ENCODE results near the gene PDE10A. TPM values are rescaled to one million over a fixed set of nuclear protein-coding genes. Genes with fewer than 3 reads are reported as not detected.
"Not testable (repeated sequence)": the region's sequence is repeated elsewhere in the genome, so short reads cannot be mapped to it uniquely, and the experiment has no call there.

The PDE10A gene
- total RNA-seq, 4 donors from 2014 or later: 3.5 to 10.0 (median 6.2) TPM

DNA sequence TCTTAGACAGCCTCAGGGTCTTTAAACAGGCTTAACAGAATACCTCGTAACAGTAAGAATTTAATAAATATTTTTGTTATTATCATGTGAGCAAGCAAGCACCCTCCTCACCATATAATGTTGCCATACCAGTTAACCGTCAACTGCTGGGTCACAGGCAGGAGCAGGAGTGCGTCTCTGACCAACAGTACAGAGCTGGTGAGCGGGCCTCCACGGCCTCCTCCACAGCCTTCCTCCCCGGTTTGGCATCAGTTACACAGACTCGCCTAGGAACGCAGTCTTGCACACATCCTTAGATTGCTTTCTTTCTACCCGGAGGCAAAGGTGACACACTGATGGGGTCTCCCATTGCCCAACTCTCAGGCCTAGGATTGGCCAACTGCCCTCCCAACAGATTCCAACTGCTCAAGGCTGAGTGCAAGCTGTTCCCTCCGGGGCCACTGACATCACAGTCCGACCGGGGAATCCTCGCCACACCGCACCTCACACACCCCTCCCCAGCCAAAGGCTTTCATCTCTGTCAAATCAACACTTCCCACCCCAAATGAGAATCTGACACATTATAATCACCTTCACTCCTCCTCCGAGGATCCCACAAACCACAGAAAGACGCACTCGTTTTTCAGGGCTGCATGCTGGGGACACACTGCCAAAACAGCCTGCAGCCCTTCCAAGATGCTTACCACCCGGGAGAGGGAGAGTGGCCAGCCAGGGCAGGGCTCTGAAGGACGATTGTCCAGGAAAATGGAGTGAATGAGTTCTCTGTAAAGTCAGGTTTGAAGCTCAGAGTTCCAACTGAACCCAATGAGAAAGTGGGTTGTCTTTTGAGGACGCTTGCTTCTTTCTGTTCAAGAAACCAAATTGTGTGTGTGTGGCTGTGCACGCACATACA, 63.2 kb downstream of the PDE10A start:
- Histone ChIP-seq H3K36me3 (no peaks in the 10 kb centered on the region), H3K9me3 (no peaks in the 10 kb centered on the region), H3K4me3 (no peak overlapping the region), H3K27ac (no peak overlapping the region), H3K4me1 (no peaks in the 10 kb centered on the region), H3K27me3 (no peaks in the 10 kb centered on the region)
- TF ChIP-seq, protein P1, sequence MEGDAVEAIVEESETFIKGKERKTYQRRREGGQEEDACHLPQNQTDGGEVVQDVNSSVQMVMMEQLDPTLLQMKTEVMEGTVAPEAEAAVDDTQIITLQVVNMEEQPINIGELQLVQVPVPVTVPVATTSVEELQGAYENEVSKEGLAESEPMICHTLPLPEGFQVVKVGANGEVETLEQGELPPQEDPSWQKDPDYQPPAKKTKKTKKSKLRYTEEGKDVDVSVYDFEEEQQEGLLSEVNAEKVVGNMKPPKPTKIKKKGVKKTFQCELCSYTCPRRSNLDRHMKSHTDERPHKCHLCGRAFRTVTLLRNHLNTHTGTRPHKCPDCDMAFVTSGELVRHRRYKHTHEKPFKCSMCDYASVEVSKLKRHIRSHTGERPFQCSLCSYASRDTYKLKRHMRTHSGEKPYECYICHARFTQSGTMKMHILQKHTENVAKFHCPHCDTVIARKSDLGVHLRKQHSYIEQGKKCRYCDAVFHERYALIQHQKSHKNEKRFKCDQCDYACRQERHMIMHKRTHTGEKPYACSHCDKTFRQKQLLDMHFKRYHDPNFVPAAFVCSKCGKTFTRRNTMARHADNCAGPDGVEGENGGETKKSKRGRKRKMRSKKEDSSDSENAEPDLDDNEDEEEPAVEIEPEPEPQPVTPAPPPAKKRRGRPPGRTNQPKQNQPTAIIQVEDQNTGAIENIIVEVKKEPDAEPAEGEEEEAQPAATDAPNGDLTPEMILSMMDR (IDR thresholded peaks at IDR 0.05): no peak
- no peak for TF ChIP-seq EP300 (IDR thresholded peaks at IDR 0.05)
- no peak for TF ChIP-seq POLR2A (IDR thresholded peaks at IDR 0.05)
- WGBS, 2 donors: 82 to 83% methylated on average over 20 to 21 of the region's 21 CpGs
- DNase-seq (ENCODE audit: low spot score in 2 of 2): no peak

DNA sequence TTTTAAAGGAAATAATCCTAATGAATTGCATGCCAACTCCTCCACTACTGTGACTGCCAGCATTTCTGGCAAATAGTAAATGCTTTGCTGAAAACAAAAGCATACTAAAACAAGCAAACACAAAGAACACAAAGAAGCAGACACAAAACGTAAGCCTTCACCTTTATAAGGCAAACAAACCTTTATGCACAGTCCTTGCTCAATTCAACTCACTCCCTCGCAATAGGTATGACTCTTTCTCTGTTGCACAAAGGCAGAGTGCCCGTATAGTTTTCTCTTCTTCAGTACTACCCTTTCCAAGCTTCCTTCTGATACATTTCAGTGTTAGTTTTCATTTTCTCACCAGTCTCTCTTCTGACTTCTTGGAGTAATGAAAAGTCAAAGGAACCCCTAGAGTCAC, 63.9 kb downstream of the PDE10A start:
- H3K27ac ChIP-seq: no peak overlapping the region
- DNase-seq (ENCODE audit: low spot score in 2 of 2): no peak
- peaks cover 0 to under 1% (median 0%) of the 10 kb centered on the region in 4 donors for H3K9me3 ChIP-seq
- no peaks in the 10 kb centered on the region for H3K27me3 ChIP-seq
- WGBS, 2 donors: 68 to 84% methylated on average over 3 of the region's 3 CpGs
- no peak overlapping the region for H3K4me3 ChIP-seq
- no peaks in the 10 kb centered on the region for H3K4me1 ChIP-seq
- TF ChIP-seq EP300 (IDR thresholded peaks at IDR 0.05) (no peak), POLR2A (IDR thresholded peaks at IDR 0.05) (no peak)
- TF ChIP-seq, protein P1 (IDR thresholded peaks at IDR 0.05): no peak
- H3K36me3 ChIP-seq: no peaks in the 10 kb centered on the region

DNA sequence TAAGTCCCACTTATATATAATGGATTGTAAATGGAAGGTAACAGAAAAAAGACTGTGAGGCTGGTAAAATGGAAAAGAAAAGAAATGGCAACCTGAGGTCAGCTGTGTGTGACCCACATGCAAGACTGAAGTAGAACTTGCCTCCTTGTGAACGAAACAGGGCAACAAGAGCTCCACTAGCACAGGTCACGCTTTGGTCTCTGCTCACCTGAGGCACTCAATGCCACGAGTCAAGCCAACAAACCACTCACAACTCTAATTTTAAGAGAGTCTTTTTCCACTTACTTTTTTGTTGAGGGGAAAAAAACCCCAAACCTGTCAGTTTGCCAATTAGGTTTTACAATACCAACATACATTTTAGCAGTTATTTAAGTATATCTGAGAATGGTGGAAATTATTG, 65.2 kb downstream of the PDE10A start:
- no peak for DNase-seq (ENCODE audit: low spot score in 2 of 2)
- Histone ChIP-seq H3K4me3 (no peak overlapping the region), H3K27ac (no peak overlapping the region), H3K36me3 (no peaks in the 10 kb centered on the region), H3K9me3 (peaks cover 0 to 12% (median 0%) of the 10 kb centered on the region in 4 donors), H3K27me3 (no peaks in the 10 kb centered on the region), H3K4me1 (no peaks in the 10 kb centered on the region)
- WGBS, 2 donors: 84 to 85% methylated on average over 3 of the region's 3 CpGs
- TF ChIP-seq POLR2A (IDR thresholded peaks at IDR 0.05): no peak
- TF ChIP-seq EP300 (IDR thresholded peaks at IDR 0.05): no peak
- TF ChIP-seq, protein P1 (IDR thresholded peaks at IDR 0.05): no peak

DNA sequence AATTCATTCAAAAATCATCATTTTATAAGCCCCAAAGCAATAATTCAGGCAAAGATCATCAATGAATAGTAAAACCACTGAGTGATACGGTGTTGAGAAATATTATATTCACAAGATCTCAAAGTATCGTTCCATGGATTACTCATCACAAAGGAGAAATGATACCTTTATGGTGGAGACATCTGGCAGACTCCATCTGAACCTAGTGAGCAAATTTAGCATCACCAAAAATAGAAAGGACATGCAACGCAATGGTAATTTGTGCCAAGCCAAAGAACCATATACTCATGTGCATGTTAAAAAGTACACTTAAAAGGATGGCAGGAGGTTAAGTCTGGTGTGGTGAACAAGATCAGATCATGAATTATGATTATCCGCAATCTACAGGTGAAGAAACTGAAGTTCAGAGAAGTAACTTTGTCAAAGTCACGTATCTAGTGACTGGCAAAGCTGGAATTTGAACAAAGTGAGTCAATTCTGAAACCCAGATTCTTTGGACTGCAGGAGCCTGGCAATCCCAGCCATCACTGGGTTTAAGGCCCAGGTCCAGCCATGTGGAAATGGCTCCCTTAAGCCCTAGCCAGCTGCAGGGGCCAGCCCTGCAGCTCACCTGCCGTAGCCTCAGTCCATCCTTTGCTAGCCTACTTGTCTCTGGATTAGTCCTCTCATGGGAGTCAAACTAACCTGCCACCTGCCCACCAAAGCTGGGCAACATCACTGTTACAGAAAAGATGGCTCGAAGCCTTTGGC, 68.3 kb downstream of the PDE10A start:
- Histone ChIP-seq H3K4me1 (no peaks in the 10 kb centered on the region), H3K9me3 (peaks cover 0 to 20% (median 0%) of the 10 kb centered on the region in 4 donors), H3K4me3 (no peak overlapping the region), H3K36me3 (no peaks in the 10 kb centered on the region), H3K27me3 (no peaks in the 10 kb centered on the region), H3K27ac (no peak overlapping the region)
- TF ChIP-seq POLR2A (IDR thresholded peaks at IDR 0.05): no peak
- TF ChIP-seq, protein P1 (IDR thresholded peaks at IDR 0.05): no peak
- TF ChIP-seq EP300 (IDR thresholded peaks at IDR 0.05): no peak
- no peak for DNase-seq (ENCODE audit: low spot score in 2 of 2)
- WGBS, 2 donors: 79 to 80% methylated on average over 7 of the region's 7 CpGs

DNA sequence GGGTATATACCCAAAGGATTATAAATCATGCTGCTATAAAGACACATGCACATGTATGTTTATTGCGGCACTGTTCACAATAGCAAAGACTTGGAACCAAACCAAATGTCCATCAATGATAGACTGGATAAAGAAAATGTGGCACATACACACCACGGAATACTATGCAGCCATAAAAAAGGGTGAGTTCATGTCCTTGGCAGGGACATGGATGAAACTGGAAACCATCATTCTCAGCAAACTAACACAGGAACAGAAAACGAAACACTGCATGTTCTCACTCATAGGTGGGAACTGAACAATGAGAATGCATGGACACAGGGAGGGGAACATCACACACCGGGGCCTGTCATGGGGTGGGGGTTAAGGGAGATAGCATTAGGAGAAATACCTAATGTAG, 70.1 kb downstream of the PDE10A start:
- not testable (repeated sequence) for H3K4me1 ChIP-seq; H3K4me3 ChIP-seq; H3K36me3 ChIP-seq; DNase-seq (ENCODE audit: low spot score in 2 of 2); H3K27ac ChIP-seq; H3K27me3 ChIP-seq
- peaks cover 0 to 20% (median 0%) of the 10 kb centered on the region in 4 donors for H3K9me3 ChIP-seq
- WGBS, 2 donors: 93 to 98% methylated on average over 4 of the region's 4 CpGs

All from tibial nerve (tissue), 4 donors.